Sigmoid colon (tissue), 4 donors: ENCODE data around the gene OR2V2.

Source experiments
- CTCF ChIP-seq, 4 experiments: fragments of 450-650 bp in 3 of 4; fragments of 200-600 bp in 1 of 4; IDR thresholded peaks; one replicate each; pipeline ENCODE4 v1.5.1; 2016 to 2019; ENCODE audit warnings: antibody characterized with exemption in 4 of 4, mild to moderate bottlenecking in 3 of 4, moderate library complexity in 2 of 4
- EP300 ChIP-seq, 4 donors: sonication (generic); formaldehyde crosslinking; IDR thresholded peaks; one replicate each; pipeline ENCODE4 v1.6.1; 2017; ENCODE audit warnings: antibody characterized with exemption in 4 of 4
- POLR2A ChIP-seq, 2 donors: fragments of 450-650 bp; IDR thresholded peaks; one replicate each; pipeline ENCODE4 v1.6.1; 2016; ENCODE audit warnings: antibody characterized with exemption in 2 of 2, mild to moderate bottlenecking in 2 of 2, moderate library complexity in 2 of 2
- POLR2AphosphoS5 ChIP-seq, 4 donors: sonication (generic); formaldehyde crosslinking; IDR thresholded peaks; one replicate each; pipeline ENCODE4 v1.6.1; 2017; ENCODE audit warnings: antibody characterized with exemption in 4 of 4

- no peak for TF ChIP-seq EP300 (IDR thresholded peaks at IDR 0.05)
- TF ChIP-seq POLR2A (IDR thresholded peaks at IDR 0.05): no peak
- TF ChIP-seq CTCF (IDR thresholded peaks at IDR 0.05): no peak
- TF ChIP-seq POLR2AphosphoS5 (IDR thresholded peaks at IDR 0.05): no peak
Measured at GRCh38 chr5:181145133-181145532, 2.3 kb upstream of the OR2V2 start.
